NCI-H1417 (cell line): ENCODE data around the gene SVBP.

Experiments used
- DNase-seq, 3 experiments: peaks; one replicate each; lab custom pipeline; 2025; lab: John Stamatoyannopoulos, UW

The SVBP gene

DNA sequence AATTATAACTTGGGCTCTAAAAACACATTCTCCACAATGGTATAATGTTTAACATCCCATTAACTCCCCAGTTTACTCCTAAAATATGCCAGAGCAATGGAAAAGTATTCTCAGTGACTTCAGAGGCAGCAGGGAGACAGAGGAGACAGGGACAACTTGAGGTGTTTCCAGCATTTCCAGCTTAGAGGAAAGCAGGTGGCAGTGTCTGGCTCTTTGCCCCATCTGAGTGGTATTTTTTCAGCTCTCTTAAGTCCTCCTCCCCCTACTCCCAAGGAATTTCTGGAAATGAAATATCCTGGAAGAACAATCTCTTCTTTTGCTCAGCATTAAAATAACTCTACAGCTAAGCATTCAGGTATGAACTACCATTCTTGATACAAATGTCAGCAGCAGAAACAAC lies 11.0 kb downstream of the SVBP start:
- peak in 1 of 3 experiments; percentile 4 for DNase-seq

DNA sequence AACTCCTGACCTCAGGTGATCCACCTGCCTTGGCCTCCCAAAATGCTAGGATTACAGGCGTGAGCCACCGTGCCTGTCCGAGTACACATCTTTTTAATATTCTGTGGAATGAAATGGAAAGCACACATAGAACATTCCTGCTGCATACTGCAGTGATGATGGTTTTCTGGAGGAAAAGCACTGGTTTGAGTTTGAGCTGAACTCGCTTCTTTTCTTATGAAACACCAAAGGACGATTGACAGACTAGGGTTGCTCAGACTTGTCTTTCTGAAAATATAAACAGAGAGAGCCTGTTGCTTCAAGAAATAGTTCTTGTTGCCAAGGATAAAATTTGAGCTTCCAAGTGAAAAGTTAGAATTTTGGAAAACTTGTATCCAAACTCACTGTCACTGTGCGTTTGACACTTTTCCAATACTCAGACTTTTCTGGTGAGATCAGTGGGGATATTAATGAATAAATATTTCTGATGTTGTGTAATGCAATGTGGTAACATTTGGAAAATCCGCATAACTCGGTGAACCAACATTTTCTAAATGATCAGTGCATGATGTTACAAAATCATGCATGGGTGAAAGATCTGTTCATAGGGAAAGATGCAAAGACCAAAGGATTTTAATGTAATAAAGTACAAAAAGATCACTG lies 15.2 kb downstream of the SVBP start:
- no peak for DNase-seq

DNA sequence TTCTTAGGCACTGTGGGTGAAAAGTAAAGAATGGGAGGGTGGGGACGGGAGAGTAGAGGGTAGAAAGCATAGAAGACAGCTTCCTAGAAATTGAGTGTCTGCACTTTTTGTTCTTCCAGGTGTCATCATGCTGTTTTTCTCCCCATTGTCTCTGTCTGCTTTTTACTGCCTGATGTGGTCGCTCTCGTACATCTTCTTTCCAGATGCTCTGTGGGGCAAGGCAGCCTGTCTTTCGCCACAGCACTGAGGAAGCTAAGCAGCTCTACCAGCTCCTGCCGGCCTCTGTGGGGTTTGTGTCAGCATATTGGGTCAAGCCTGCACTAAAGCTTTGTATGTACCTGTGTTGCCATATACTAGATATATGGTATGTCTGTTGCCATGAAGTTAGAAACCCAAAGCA lies 19.2 kb downstream of the SVBP start:
- no peak for DNase-seq

DNA sequence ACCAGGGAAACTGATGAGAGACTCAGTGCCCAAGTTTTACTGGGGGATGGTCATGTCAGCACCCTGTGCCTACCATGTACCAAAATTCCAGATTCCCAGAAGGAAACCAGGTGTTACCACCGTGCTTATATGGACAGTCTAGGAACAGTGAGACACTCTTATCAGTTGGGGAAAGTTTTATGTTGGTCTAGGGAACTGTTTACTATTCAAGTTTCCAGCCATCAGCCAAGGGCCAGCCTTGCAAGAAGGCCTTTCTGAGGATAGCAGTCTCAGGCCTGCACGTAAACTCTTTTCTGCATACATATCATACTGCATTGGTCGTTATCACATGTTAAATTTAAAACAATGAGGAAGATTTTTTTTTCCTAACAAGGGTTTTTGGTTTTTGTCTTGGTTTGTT lies 19.8 kb downstream of the SVBP start:
- DNase-seq = no peak

DNA sequence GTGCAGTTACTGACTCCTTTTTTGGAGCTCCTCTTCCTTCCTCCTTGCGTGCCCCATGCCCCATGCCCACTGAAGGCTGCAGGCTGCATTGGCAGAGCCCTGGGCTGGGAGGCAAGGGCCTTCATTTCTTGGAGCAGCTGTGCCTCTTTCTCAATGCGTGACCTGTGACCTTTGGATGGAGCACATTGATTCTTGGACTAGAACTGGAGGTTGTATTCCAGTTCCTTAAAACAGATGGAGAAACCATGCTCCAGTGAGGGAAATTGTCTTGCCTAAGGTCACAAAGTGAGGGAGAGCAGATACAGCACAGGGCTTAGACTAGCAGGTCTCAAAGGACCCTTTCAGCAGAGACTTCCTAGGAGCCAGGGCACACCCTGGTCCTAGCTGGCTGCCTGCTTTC lies 23.4 kb downstream of the SVBP start:
- no peak for DNase-seq

DNA sequence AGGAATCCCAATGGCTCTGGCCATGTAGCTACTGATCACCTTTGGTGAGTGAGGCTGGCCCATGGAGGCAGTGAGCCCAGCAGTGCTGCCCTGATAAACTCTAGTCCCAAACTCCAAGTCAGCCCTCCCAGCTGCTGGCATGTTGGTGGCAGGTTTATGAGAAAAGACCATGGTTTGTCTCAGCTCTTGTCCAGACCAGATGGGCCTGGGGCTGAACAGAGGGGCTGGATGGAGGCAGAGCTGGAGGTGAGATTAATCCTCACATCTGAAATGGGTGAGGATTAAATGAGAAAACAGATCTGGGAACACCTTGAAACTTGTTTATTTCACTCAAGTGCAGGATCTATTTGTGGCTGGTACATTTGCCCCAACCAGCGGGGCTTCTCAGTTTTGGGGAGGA lies 29.2 kb downstream of the SVBP start:
- DNase-seq = no peak

DNA sequence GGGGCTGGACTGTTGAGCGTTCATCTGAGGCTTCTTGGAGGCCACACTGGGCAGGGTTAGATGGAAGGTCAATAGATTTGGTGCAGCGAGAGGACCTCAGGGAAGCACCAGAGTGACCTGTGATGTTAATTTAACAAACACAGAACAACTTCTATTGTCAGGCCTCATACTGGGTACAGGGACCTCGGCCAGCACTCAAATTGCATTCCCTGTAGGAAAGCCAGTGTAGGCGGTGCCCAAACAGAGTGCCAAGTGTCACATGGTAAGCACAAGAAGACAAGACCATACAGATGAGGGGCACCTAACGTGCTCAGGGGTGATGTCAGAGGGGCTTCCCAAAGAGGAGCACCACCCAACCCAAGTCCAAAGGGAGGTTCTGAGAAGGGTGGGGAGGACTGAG lies 31.1 kb downstream of the SVBP start:
- DNase-seq = no peak

DNA sequence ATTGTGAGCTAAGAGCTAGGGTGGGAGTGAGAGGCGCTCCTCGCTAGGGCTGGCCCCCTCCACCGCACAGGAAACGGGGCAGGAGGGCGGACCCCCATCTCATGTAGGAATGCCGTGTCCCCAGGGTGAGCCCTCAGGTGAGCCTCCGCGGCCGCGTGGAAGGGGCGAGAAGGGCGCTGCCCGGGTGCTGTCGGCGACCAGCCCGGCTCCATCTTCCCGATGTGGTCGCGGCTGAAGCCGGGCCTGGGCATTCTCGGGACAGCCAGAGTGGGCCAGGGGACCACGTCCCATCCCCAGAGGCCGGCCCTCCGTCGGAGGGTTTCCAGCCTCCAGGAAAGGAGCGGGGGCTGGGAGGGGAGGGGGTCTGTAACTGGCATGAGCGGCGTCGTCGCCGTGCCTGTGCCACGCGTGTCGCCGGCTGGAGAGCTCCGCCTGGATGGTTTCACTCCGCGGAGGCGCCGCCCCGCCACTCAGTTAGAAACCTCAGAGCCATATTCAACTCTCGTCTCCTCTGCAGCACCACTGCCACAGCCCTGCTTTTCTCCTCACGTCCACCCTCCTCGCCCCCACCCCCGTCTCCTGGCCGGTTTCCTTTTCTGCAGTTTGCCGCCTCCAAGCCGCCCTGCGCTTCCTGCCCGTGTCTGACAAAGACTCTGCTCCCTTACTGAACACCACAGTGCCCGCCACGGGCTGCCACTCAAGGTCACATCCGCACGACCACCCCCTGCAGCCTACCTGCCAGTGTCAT lies 32.1 kb downstream of the SVBP start, which contains the start of gene TMEM269:
TSS of gene TMEM269 (plus strand) at position 46 of the 748 bp plus-strand sequence. CDS start 4,903 bp downstream, outside the sequence.
- no peak for DNase-seq

DNA sequence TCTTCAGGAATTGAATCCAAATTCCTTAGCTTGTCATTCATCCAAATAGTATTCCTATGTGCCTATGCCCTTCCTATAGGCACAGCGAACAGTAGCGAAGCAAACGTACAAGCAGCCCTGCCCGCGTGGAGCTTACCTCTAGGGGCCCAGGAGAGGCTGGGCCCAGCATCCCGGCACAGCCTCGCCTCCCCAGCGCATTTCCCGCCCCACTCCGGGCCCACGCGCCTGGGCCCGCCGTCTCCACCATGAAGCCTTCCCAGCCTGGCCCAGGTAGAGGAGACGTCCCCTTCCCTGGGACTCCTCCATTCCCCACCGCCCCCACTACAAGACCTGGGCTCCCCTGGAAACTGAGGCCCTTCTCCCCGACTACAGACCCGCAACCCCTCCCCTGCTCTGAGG lies 32.7 kb downstream of the SVBP start:
- DNase-seq = no peak

DNA sequence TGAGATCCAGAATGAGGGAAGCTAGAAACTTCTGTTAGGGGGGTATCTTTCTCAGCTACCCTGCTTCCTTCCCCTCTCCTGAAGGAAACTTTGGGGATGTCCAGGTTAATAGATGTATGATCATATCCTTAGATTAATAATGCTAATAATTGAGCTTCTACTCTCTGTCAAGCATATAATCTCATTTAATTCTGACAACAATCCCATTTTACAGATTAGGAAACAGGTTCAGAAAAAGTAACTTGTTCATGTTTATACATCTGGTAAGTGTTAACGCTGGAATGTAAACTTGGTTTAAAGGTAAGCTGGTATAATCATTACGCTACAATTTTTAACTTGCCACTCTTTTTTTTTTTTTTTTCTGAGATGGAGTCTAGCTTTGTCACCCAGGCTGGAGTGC lies 34.1 kb downstream of the SVBP start:
- DNase-seq = no peak

DNA sequence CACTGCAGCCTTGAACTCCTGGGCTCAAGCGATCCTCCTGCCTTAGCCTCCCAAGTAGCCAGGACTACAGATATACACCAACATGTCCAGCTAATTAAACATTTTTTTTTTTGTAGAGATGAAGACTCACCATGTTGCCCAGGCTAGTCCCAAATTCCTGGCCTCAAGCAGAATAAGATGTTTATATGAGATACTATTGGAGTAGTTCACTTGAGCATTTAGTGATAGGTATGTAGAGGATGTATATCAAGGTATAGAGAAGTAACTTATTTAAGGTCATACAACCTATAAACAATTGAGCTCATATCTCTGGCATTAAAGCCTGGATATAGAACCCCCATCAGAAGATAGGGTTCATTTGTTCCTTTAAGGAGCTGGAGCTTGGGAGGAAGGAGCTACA lies 37.0 kb downstream of the SVBP start:
- no peak for DNase-seq

DNA sequence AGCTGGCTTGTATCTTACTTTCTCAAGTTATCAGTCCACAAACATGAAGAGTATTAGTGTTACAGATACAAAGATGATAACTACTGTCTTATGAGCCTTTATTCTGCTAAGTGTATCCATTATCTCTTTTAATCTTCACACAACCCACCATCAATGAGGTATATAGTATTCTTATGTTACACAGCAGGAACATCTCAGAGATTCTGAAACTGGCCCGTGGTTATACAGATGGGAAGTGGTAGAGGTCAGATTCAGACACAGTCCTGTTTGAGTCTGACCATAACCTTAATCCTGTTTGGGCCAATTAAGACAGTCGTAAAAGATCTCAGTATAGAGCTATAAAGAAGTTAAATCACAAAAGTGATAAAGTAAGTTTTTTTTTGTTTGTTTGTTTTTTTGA lies 37.5 kb downstream of the SVBP start:
- no peak for DNase-seq

DNA sequence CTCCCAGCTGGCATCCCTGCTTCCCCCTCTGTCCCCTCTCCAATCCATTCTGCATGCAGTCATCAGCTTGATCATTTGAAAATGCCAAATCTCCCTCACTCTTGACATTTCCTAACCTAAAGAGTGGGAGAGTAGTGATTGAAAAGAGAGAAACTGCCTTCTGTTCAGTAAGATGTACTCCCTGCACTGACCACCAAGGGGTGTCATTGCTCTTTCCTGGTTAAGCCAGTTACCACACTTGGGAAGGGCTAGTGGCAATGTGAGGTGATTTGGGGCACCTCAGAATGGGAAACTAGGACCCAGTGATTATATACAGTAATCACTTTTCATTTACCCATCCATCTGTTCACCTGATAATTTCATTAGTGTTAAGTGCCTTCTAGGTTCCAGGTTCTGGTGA lies 39.3 kb downstream of the SVBP start:
- peak in 2 of 3 experiments; percentile 4 to 54 for DNase-seq

DNA sequence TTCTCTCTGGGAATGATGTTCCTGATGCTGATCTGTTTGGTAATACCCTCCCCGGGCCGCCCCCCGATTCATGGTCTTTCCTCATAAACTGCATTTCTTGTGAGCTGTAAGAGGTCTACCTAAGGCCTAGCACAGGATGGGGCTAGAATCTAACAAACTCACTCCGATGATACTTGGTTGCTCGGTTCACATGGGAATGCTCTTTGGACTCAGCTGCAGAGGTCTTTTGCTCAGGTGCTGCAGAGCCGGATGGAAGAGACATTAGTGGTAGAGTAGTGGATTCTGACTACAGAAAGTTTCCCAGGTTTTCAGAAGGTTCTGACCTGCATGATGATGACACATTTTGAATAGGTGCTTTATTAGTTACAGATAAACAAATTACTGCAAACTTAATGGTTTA lies 40.7 kb downstream of the SVBP start:
- no peak for DNase-seq

DNA sequence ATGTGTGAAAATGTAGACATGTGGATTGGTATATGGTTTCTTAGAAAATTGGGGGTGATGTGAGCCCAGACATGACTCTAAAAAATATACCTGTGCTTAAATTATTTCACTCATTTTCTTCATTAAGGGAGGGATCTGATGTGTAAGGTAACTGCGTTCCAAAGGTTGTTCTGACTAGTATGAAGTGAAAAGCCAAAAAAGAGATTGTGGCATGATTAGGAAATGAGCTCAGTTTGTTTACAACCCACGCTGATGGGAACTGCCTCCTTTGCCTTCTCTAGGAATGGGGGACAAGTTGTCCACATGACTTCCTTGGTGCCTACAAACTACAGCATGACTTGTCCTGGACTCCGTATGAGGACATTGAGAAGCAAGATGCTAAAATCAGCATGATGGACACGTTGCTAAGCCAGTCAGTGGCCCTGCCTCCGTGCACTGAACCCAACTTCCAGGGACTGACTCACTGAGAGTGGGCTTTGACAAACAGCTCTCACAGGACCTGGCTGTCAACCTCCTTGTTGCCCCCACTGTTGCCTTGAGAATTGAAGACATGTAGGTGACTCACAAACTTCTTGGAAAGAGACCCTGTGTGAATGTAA lies 42.2 kb downstream of the SVBP start:
- no peak for DNase-seq

DNA sequence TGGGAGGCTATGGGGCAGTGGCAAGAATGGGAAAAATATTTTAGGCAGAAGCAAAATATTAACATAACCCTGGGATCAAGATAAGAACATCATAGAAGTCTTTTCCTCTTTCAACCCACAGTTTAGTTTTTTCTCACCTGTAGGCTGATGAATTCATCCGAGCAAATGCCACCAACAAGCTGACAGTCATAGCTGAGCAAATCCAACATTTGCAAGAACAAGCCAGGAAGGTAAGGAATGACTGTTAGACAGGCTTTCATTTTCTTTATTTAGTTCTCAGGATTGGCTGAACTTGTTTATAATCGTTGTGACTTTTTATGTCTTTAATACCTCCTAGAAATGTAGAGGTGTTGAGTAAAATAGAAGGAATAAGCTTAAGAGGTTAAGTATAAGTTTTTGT lies 43.8 kb downstream of the SVBP start:
- DNase-seq = no peak

DNA sequence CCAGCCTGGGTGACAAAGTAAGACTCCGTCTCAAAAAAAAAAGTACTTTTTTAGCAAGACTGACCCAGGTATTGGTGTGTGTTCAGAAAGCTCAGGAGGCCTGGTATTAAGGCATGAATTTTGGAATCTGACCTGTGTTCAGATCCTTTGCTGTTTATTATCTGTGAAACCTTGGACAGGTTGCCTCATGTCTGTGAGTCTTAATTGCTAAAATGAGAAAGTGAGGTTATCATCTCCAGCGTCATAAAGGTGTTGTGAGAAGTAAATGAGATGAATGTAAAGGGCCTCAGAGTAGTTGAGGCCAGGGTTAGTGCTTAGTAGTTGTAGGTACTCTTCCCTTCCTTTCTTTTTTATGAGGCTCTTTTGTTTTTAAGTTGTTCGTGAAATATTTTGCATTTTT lies 47.4 kb downstream of the SVBP start:
- DNase-seq = no peak

DNA sequence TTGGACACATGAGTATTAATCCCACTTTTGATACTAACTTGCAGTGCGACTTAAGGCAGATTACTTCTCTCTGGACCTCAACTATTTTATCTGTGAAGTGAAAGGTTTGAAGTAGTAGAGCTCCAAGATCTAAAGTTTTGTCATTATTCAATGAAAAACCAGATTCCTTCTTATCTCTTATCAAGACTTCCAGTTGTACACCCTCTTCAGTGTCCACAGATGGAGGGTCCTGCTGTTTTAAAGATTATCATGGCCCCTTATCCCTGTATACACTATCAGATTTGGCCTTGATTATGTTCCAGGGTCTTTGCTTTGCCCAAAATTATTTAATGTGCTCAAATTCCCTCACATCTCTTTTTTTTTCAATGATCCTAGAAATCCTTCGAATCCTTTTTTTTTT lies 49.0 kb downstream of the SVBP start:
- DNase-seq = no peak

DNA sequence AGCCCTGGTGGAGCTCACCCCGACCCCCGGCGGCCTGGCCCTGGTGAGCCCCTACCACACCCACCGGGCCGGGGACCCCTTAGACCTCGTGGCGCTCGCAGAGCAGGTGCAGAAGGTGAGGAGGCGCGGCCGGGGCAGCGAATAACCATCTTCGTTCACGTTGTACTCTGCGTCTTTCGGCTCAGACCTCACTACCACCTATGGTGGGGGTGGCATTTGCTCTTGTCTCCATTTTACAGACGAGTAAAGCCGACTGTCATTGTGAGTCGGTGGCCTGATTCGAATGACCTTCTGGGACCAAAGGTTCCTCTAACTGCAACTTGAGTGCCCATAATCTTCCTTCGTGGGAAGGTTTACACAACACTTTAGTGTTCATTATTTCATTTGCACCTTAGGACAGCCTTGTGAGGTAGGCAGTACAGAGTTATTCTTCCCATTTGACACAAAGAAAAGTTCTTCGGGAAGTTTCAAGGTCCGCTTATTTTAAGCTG lies 49.6 kb downstream of the SVBP start:
- peak in 1 of 3 experiments; percentile 48 for DNase-seq

DNA sequence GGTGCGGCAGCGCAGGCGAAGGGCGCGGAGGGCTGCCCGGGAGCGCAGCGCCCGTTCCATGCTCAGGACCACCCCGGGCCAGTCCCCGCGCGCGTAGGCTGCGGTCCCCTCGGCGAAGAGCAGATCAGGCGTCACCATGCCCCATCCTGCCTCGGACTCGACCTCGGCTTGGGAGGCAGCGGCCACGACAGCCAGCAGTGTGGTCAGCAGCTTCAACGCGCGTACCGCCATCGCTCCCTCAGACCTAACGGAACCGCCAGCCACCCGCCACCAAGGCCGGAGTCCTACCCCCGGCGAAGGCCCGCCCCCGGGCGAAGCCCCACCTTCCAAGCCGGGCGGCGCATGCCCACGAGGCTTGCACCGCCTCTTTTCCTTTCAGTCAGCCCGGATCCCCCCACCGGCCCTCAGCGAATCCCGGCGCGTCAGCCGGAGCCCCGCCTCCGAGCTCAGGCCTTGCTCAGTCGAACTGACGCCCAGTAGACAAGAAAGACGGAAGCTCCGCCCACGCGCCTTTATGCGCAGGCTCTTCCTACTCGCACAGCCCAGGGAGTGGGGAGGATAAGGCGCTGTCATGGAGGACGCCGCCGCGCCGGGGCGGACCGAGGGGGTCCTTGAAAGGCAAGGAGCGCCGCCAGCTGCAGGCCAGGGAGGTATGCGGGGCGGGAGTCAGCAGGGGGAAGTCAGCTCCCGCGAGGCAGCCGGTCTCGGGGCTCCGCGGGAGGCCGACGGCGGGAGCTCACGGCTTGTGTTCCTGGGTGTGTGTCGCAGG lies 50.3 kb downstream of the SVBP start, which contains the start of the genes C1orf50 and P3H1:
TSS of gene C1orf50 (plus strand) at position 509 of the 769 bp plus-strand sequence. CDS start at position 572, 63 bp downstream.
TSS of gene P3H1 (minus strand) at position 288 of the 769 bp plus-strand sequence. CDS start at position 231, 57 bp downstream.
- peak; percentile 99 to 100 (median 99) for DNase-seq

DNA sequence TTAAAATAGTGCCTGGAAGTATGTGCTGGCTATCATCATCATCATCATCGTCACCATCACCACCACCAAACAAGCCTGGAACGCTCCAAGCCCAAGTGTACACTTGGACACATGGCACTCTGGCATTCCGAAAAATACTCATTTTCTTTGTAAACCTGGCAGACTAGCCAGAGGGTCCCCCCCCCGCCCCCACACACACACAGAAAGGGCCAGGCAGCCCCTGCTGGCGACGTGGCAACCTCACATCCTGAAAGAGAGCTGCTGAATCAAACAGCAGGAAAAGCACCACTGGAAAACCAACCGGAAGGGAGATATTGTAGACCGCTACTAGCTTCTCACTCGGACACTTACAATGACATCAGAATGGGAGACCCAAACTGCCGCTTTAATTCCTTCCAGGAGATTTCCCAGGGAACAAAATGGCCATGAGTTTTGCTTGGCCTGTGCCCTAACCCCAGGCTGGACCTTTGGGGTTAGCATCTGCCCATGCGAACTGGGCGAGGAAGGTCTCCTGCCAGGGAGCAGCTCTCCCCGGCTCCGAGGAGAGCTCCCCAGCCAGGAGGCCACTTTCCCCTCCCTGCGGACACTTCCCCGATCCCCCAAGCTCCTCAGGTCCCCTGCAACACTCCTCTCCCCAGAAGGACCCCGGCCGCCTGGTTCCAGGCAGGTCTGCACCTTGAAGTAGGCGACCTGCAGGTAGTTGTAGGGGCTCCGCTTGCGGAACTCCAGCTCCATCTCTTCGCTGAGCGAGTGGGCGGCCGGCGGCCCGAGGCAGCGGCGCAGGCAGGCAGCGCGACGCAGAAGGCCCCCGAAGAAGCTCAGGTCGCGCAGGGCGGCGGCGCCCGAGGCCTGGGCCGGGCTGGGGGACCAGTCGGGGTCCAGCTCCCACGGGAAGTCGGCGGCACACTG lies 51.1 kb downstream of the SVBP start:
- DNase-seq = peak; percentile 36 to 76 (median 73)
